HepG2 (cell line): ENCODE results near the gene CRISPLD2. TPM values are rescaled to one million over a fixed set of nuclear protein-coding genes. Genes with fewer than 3 reads are reported as not detected.
A peak's percentile ranks its signal among the peaks of the same experiment; 100 is the strongest.

ENCODE experiments used
- ATAC-seq: fragments of 200-7000 bp; cut with Tn5 transposase; 3 replicates; pipeline ENCODE4 v1.9.1; 2020; ENCODE audit warnings: mild to moderate bottlenecking, moderate library complexity
- BruUV-seq: library from RNA; stranded (reverse); fragments of 400-500 nt; replicated peaks from 2 replicates; lab custom pipeline; 2021; lab: Mats Ljungman, UMichigan
- CTCF ChIA-PET: fragments of 300-600 bp; formaldehyde crosslinking; extraction: SDS; loops from one replicate; lab custom pipeline; 2021; ENCODE audit warnings: low total read pairs, inconsistent platforms, low intra/inter-chr PET ratio; lab: Yijun Ruan, JAX
- POLR2A ChIA-PET: fragments of 350-600 bp; sonication (Branson Sonifier 250); formaldehyde crosslinking; loops from one replicate; lab custom pipeline; 2020; ENCODE audit warnings: antibody characterized with exemption, inconsistent platforms; lab: Yijun Ruan, JAX
- DNase-seq: peaks from one replicate; pipeline ENCODE4 v3.0.0-alpha.2; 2015; ENCODE audit warnings: low spot score
- FAIRE-seq: peaks from 3 replicates; lab custom pipeline; 2011; peaks lifted over from hg19 to GRCh38; lab: Jason Lieb, UNC
- H2AFZ ChIP-seq: one replicate; pipeline ENCODE4 v1.6.1; 2011; ENCODE audit warnings: low read length, inconsistent platforms
- H3K27ac ChIP-seq: fragments of 300-600 bp; 3 replicates; pipeline ENCODE4 v1.8.0; 2011; ENCODE audit warnings: mixed run types, mild to moderate bottlenecking, mixed read lengths, low read length, inconsistent platforms; ENCODE audit not compliant: insufficient read depth; ENCODE audit errors: extremely low read length
- H3K27me3 ChIP-seq, 2 experiments: fragments of 200-600 bp in 1 of 2; 2 replicates in 1 of 2; 3 replicates in 1 of 2; pipeline versions ENCODE4 v1.6.0 to v1.8.0; 2011; ENCODE audit warnings: low read length in 2 of 2, mild to moderate bottlenecking in 2 of 2, moderate library complexity in 2 of 2, inconsistent platforms in 1 of 2; ENCODE audit not compliant: insufficient read depth in 2 of 2, control insufficient read depth in 1 of 2
- H3K36me3 ChIP-seq, 2 experiments: fragments of 200-600 bp in 1 of 2; replicated peaks in 1 of 2; 2 replicates in 1 of 2; 3 replicates in 1 of 2; pipeline versions ENCODE4 v1.5.1 to v1.8.0; 2011; ENCODE audit warnings: low read length in 2 of 2, inconsistent platforms in 1 of 2; ENCODE audit not compliant: insufficient read depth in 2 of 2, control insufficient read depth in 1 of 2
- H3K4me1 ChIP-seq: 2 replicates; pipeline ENCODE4 v1.5.1; 2012; ENCODE audit warnings: low read length, inconsistent platforms; ENCODE audit not compliant: insufficient read depth
- H3K4me2 ChIP-seq: 2 replicates; pipeline ENCODE4 v1.6.0; 2011; ENCODE audit warnings: low read depth, low read length, inconsistent platforms
- H3K4me3 ChIP-seq, 3 experiments: fragments of 200-600 bp in 1 of 3; sonication (generic), shearing (Covaris generic) in 1 of 3; replicated peaks in 1 of 3; 2 replicates each; pipeline ENCODE4 v1.5.1; 2011 to 2016; ENCODE audit warnings: low read length in 3 of 3, inconsistent platforms in 2 of 3, low read depth in 2 of 3, mild to moderate bottlenecking in 2 of 3, control low read depth in 1 of 3, mixed read lengths in 1 of 3; ENCODE audit not compliant: insufficient read depth in 1 of 3
- H3K79me2 ChIP-seq: one replicate; pipeline ENCODE4 v1.6.1; 2011; ENCODE audit warnings: low read length, inconsistent platforms; ENCODE audit not compliant: insufficient read depth
- H3K9ac ChIP-seq: 2 replicates; pipeline ENCODE4 v1.6.0; 2011; ENCODE audit warnings: mild to moderate bottlenecking, low read depth, low read length, inconsistent platforms; ENCODE audit not compliant: insufficient read depth
- H3K9me3 ChIP-seq: 2 replicates; pipeline ENCODE4 v1.5.1; 2012; ENCODE audit warnings: mild to moderate bottlenecking, low read length
- H4K20me1 ChIP-seq: 2 replicates; pipeline ENCODE4 v1.6.0; 2011; ENCODE audit warnings: inconsistent platforms, mild to moderate bottlenecking, low read length, moderate library complexity; ENCODE audit not compliant: insufficient read depth
- HMGA1 ChIP-seq: sonication (generic); formaldehyde crosslinking; conservative IDR thresholded peaks from 2 replicates; pipeline ENCODE4 v1.4.0; 2020; ENCODE audit warnings: missing genetic modification reagents
- HNRNPLL ChIP-seq: fragments of 200-400 bp; formaldehyde crosslinking; IDR thresholded peaks from 2 replicates; pipeline ENCODE4 v1.6.1; 2017; ENCODE audit warnings: mild to moderate bottlenecking, low read depth, low read length; ENCODE audit not compliant: poor library complexity, severe bottlenecking
- SOX5 ChIP-seq: IDR thresholded peaks from 2 replicates; pipeline ENCODE4 v1.6.1; 2016; ENCODE audit warnings: borderline replicate concordance
- U2AF2 ChIP-seq: fragments of 200-400 bp; formaldehyde crosslinking; IDR thresholded peaks from 2 replicates; pipeline ENCODE4 v1.6.1; 2017; ENCODE audit warnings: low read depth, mild to moderate bottlenecking, low read length
- WGBS: methylation state at CpG from one replicate; pipeline ENCODE4 v1.1.6; 2017; ENCODE audit warnings: low lambda C conversion rate; 5-methylcytosine and 5-hydroxymethylcytosine counted together
- in situ Hi-C: cut with HindIII; loops from 2 replicates; pipeline ENCODE4 v1.10.0; 2017; ENCODE audit warnings: low pct_unique_long_range_greater_than_20kb; ENCODE audit not compliant: extremely low pct_ligation_motif_present
- intact Hi-C: fragments of 100-400 bp; cut with micrococcal nuclease; formaldehyde crosslinking; loops from one replicate; pipeline ENCODE4 v1.10.0; 2022; ENCODE audit not compliant: unreplicated experiment
- polyA plus RNA-seq, 8 experiments: library from polyadenylated mRNA; depleted of rRNA in 3 of 8; stranded (reverse) in 7 of 8; unstranded in 1 of 8; fragments of >200 nt; fragmentation: Illumina TruSeq in 4 of 8; extraction: Trizol in 4 of 8; gene quantifications; 2 replicates each; pipeline versions ENCODE4 v1.2.1 to v1.2.3, GENCODE V29; 2011 to 2016; ENCODE audit warnings: low read depth in 4 of 8, missing spikeins in 1 of 8, mixed read lengths in 1 of 8; ENCODE audit not compliant: insufficient read depth in 1 of 8
- total RNA-seq, 5 experiments: library from RNA; depleted of rRNA; stranded (reverse); fragments of >200 nt; fragmentation: Illumina TruSeq; extraction: Trizol; gene quantifications; 2 replicates each; pipeline ENCODE4 v1.2.3, GENCODE V29; 2016; ENCODE audit warnings: low read depth in 1 of 5
- TF ChIP-seq, protein P1 (sequence below): sonication (generic); formaldehyde crosslinking; conservative IDR thresholded peaks from 2 replicates; pipeline ENCODE4 v1.4.0; 2020; ENCODE audit warnings: missing genetic modification reagents
- TF ChIP-seq, protein P2 (sequence below): IDR thresholded peaks from 2 replicates; pipeline ENCODE4 v1.4.0; 2020; ENCODE audit warnings: mild to moderate bottlenecking, missing genetic modification reagents
- TF ChIP-seq, protein P3 (sequence below): IDR thresholded peaks from 2 replicates; pipeline ENCODE4 v1.6.1; 2016

The CRISPLD2 gene
- total and polyA plus RNA-seq, 2 of the 13 experiments (the other 11 are each of a cell fraction or from before 2014, with no cell fraction given): 0.04 to 0.31 TPM

DNA sequence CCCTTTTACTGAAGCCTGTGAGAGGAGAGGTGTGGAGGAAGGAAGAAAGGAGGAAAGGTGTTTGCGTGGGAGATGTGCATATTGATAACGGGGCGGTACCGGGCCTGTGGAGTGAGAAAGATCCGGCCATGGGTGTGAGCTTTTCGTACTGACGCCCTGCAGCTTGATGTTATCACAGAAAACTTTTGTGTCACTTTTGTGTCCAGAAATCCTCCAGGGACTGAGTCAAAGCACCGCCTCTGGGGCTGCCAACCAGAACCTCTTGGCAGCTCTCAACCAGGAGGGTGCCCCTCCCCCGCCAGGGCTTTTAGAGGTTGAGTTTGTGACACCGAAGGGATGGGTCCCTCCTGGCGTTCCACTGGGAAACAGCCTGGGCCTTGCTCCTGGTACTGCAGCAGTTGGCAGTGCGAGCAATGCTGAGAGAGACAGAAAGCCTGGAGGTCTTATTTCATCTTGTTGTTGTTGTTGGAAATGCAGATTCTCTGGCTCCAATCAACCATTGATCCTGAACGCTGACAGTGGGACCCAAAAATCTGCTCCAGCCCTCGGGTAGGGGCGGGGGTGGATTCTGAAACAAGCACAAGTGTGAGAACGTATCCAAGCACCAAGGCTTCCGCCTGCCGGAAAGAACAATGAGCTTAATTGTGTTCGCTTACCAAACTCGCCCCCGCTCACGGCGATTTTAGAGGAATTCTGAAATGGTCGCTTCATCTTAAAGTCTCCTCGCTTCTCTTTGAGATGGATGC is 65.0 kb downstream of the CRISPLD2 start (continued):
- TF ChIP-seq SOX5 (CRISPR knock-in tag) (peak; percentile 45; the same call in 1 of the 2 replicates), U2AF2 (no peak)
- TF ChIP-seq, protein P1, sequence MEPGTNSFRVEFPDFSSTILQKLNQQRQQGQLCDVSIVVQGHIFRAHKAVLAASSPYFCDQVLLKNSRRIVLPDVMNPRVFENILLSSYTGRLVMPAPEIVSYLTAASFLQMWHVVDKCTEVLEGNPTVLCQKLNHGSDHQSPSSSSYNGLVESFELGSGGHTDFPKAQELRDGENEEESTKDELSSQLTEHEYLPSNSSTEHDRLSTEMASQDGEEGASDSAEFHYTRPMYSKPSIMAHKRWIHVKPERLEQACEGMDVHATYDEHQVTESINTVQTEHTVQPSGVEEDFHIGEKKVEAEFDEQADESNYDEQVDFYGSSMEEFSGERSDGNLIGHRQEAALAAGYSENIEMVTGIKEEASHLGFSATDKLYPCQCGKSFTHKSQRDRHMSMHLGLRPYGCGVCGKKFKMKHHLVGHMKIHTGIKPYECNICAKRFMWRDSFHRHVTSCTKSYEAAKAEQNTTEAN: no peak

DNA sequence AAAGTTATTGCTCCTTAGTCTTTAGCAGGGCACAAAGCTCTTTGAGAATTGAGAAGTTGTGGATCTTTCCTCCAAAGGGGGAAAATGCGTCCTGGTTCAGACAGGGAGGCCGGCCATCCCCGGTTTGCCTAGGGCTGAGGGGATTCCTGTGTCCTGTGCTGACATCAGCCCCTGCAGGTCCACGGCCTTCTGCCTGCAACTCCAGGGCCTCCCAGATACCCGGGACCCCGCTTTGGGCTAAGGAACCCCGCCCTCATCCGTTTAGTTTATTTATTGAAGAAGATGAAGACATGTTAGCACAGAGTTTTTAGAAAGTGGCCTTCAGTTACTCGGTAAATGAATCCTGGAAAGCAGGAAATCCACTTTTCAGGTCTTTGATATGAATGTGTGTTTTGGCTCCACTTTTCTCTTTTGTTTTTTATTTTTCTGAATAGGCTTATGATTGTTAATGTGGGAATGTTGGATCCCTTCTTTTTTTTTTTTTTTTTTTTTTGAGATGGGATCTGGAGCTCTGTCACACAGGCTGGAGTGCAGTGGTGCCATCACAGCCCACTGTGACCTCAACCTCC is 65.6 kb downstream of the CRISPLD2 start:
- no peak overlapping the region for H3K9ac ChIP-seq

More for the DNA sequence above, 65.6 kb downstream of the CRISPLD2 start:
- peak overlapping the region; percentile 68 for H3K4me2 ChIP-seq
- intact Hi-C loops: no loop called here
- in situ Hi-C loops: no loop called here
- peaks cover 22% of the 10 kb centered on the region for H3K4me1 ChIP-seq
- DNase-seq (no peak), ATAC-seq (peak; percentile 67), FAIRE-seq (no peak)
- POLR2A ChIA-PET: no interaction called here
- BruUV-seq: no TSS peak
- no peak overlapping the region for H3K27ac ChIP-seq
- peaks cover 0 to 57% of the 10 kb centered on the region in 2 experiments; a peak in 3 of 5 replicates for H3K27me3 ChIP-seq
- no peaks in the 10 kb centered on the region for H4K20me1 ChIP-seq
- no peaks in the 10 kb centered on the region for H3K36me3 ChIP-seq
- H3K9me3 ChIP-seq: no peaks in the 10 kb centered on the region
- CTCF ChIA-PET: no interaction called here
- WGBS: 7% methylated on average over 9 of the region's 9 CpGs
- no peaks in the 10 kb centered on the region for H3K79me2 ChIP-seq
- no peak overlapping the region for H2AFZ ChIP-seq
- TF ChIP-seq, protein P2, sequence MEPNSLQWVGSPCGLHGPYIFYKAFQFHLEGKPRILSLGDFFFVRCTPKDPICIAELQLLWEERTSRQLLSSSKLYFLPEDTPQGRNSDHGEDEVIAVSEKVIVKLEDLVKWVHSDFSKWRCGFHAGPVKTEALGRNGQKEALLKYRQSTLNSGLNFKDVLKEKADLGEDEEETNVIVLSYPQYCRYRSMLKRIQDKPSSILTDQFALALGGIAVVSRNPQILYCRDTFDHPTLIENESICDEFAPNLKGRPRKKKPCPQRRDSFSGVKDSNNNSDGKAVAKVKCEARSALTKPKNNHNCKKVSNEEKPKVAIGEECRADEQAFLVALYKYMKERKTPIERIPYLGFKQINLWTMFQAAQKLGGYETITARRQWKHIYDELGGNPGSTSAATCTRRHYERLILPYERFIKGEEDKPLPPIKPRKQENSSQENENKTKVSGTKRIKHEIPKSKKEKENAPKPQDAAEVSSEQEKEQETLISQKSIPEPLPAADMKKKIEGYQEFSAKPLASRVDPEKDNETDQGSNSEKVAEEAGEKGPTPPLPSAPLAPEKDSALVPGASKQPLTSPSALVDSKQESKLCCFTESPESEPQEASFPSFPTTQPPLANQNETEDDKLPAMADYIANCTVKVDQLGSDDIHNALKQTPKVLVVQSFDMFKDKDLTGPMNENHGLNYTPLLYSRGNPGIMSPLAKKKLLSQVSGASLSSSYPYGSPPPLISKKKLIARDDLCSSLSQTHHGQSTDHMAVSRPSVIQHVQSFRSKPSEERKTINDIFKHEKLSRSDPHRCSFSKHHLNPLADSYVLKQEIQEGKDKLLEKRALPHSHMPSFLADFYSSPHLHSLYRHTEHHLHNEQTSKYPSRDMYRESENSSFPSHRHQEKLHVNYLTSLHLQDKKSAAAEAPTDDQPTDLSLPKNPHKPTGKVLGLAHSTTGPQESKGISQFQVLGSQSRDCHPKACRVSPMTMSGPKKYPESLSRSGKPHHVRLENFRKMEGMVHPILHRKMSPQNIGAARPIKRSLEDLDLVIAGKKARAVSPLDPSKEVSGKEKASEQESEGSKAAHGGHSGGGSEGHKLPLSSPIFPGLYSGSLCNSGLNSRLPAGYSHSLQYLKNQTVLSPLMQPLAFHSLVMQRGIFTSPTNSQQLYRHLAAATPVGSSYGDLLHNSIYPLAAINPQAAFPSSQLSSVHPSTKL (CRISPR knock-in tag): no peak
- TF ChIP-seq HNRNPLL (peak; percentile 55), HMGA1 (no peak)
- TF ChIP-seq, protein P3, sequence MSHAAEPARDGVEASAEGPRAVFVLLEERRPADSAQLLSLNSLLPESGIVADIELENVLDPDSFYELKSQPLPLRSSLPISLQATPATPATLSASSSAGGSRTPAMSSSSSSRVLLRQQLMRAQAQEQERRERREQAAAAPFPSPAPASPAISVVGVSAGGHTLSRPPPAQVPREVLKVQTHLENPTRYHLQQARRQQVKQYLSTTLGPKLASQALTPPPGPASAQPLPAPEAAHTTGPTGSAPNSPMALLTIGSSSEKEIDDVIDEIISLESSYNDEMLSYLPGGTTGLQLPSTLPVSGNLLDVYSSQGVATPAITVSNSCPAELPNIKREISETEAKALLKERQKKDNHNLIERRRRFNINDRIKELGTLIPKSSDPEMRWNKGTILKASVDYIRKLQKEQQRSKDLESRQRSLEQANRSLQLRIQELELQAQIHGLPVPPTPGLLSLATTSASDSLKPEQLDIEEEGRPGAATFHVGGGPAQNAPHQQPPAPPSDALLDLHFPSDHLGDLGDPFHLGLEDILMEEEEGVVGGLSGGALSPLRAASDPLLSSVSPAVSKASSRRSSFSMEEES (CRISPR knock-in tag): no peak
- peak overlapping the region in 2 of 3 experiments; percentile 2 to 51; a peak in 4 of 6 replicates for H3K4me3 ChIP-seq
